Measurements from ENCODE around the gene CCR5. TPM values are rescaled to one million over a fixed set of nuclear protein-coding genes. Genes with fewer than 3 reads are reported as not detected.

The CCR5 gene
- total and polyA plus RNA-seq, 9 of the 15 experiments (the other 6 are each of a cell fraction or from before 2014, with no cell fraction given), result not detected

- Histone ChIP-seq H2AFZ (ENCODE audit: low read depth, low read length) (no peak overlapping the region), H3K27me3 (ENCODE audit: control insufficient read depth in 2 of 2, insufficient read depth in 2 of 2, low read length in 2 of 2) (peaks cover 30 to 48% of the 10 kb centered on the region in 2 experiments), H3K4me3 (no peak overlapping the region), H3K9ac (ENCODE audit: insufficient read depth in 1 of 2, low read depth in 2 of 2, low read length in 2 of 2) (no peak overlapping the region), H4K20me1 (replicated peaks; ENCODE audit: control insufficient read depth, insufficient read depth, low read length) (no peaks in the 10 kb centered on the region), H3K79me2 (ENCODE audit: control insufficient read depth, insufficient read depth, low read length) (no peaks in the 10 kb centered on the region), H3K4me1 (replicated peaks in 1 of 2; ENCODE audit: control insufficient read depth in 2 of 2, insufficient read depth in 2 of 2, low read length in 2 of 2) (no peaks in the 10 kb centered on the region), H3K4me2 (ENCODE audit: insufficient read depth, low read length) (no peak overlapping the region), H3K9me1 (ENCODE audit: control insufficient read depth, insufficient read depth, low read length) (no peaks in the 10 kb centered on the region), H3K27ac (ENCODE audit: extremely low read depth, low read depth, low read length) (no peak overlapping the region), H3K36me3 (ENCODE audit: control insufficient read depth, insufficient read depth, low read length) (no peaks in the 10 kb centered on the region), H3K9me3 (replicated peaks; ENCODE audit: control insufficient read depth, insufficient read depth, low read depth, low read length) (no peaks in the 10 kb centered on the region)
- under 1% methylated on average over 7 of the region's 7 CpGs for WGBS (ENCODE audit: insufficient coverage, low coverage, missing lambda C conversion rate)
- BruUV-seq (replicated peaks), result no TSS peak
- FAIRE-seq (peak; percentile 55), DNase-seq (ENCODE audit: extremely low read depth in 1 of 4, low spot score in 3 of 4) (peak in 1 of 4 experiments; percentile 33), ATAC-seq (peak; percentile 86)
- intact Hi-C loops (cut with micrococcal nuclease) (loop anchor here (5.0 kb wide), 1 partner anchor 156 kb away; no protein-coding TSS in a partner anchor), in situ Hi-C loops (cut with MboI) (no loop called here)
- CTCF ChIA-PET (ENCODE audit: low intra/inter-chr PET ratio), result interaction anchor here (0.9 kb wide), 1 partner anchor 90 kb away, joined by 4 read pairs; no protein-coding TSS in a partner anchor
- POLR2A ChIA-PET, result interaction anchor here (0.6 to 1.4 kb wide), 5 partner anchors 10 to 471 kb away, joined by 3 to 4 read pairs (median 3); no protein-coding TSS in a partner anchor
- TF ChIP-seq DEAF1 (CRISPR knock-in tag; IDR thresholded peaks at IDR 0.05) (peak; percentile 53), RAD21 (CRISPR knock-in tag; conservative IDR thresholded peaks at IDR 0.05 in 1 of 2, IDR thresholded peaks at IDR 0.05 in 1 of 2) (peak; percentile 69 to 76), NR4A1 (CRISPR knock-in tag; IDR thresholded peaks at IDR 0.05) (no peak), NR4A1 (tag; IDR thresholded peaks at IDR 0.05) (no peak), SMC3 (conservative IDR thresholded peaks at IDR 0.05; ENCODE audit: insufficient read depth, low read depth, low read length) (peak; percentile 29; the same call in 1 of the 2 replicates), CTCF (IDR thresholded peaks at IDR 0.05 in 2 of 3, conservative IDR thresholded peaks at IDR 0.05 in 1 of 3; ENCODE audit: insufficient read depth in 2 of 3, low read depth in 1 of 3, low read length in 3 of 3) (peak; percentile 36 to 54 (median 44); a peak in 5 of 6 replicates), DNMT1 (IDR thresholded peaks at IDR 0.05) (no peak)
- TF ChIP-seq, protein P1, sequence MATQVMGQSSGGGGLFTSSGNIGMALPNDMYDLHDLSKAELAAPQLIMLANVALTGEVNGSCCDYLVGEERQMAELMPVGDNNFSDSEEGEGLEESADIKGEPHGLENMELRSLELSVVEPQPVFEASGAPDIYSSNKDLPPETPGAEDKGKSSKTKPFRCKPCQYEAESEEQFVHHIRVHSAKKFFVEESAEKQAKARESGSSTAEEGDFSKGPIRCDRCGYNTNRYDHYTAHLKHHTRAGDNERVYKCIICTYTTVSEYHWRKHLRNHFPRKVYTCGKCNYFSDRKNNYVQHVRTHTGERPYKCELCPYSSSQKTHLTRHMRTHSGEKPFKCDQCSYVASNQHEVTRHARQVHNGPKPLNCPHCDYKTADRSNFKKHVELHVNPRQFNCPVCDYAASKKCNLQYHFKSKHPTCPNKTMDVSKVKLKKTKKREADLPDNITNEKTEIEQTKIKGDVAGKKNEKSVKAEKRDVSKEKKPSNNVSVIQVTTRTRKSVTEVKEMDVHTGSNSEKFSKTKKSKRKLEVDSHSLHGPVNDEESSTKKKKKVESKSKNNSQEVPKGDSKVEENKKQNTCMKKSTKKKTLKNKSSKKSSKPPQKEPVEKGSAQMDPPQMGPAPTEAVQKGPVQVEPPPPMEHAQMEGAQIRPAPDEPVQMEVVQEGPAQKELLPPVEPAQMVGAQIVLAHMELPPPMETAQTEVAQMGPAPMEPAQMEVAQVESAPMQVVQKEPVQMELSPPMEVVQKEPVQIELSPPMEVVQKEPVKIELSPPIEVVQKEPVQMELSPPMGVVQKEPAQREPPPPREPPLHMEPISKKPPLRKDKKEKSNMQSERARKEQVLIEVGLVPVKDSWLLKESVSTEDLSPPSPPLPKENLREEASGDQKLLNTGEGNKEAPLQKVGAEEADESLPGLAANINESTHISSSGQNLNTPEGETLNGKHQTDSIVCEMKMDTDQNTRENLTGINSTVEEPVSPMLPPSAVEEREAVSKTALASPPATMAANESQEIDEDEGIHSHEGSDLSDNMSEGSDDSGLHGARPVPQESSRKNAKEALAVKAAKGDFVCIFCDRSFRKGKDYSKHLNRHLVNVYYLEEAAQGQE (IDR thresholded peaks at IDR 0.05; ENCODE audit: borderline replicate concordance), result peak; percentile 30; the same call in 1 of the 2 replicates
- TF ChIP-seq, protein P1 (CRISPR knock-in tag; IDR thresholded peaks at IDR 0.05; ENCODE audit: low read depth), result no peak
These were observed 2.2 kb upstream of the CCR5 start for GRCh38 chr3:46368569-46368968.

Data from K562 (cell line).